SK-N-SH treated with all-trans-retinoic acid at 6 μM for 48 hours (cell line): ENCODE results near the gene FBXW12.

ENCODE experiments used
- ARNTL ChIP-seq: fragments of 450-650 bp; formaldehyde crosslinking; IDR thresholded peaks from 2 replicates; pipeline ENCODE4 v1.5.0; 2020; ENCODE audit warnings: low read depth, mild to moderate bottlenecking, moderate library complexity, borderline replicate concordance
- CREB5 ChIP-seq: fragments of 250-450 bp; sonication (Bioruptor Pico); IDR thresholded peaks from 2 replicates; pipeline ENCODE4 v1.5.1; 2020; ENCODE audit warnings: low read depth, mild to moderate bottlenecking, moderate library complexity
- CSDC2 ChIP-seq: fragments of 250-450 bp; sonication (Bioruptor Pico); IDR thresholded peaks from 2 replicates; pipeline ENCODE4 v1.5.0; 2020; ENCODE audit warnings: mild to moderate bottlenecking, moderate library complexity
- GLIS3 ChIP-seq: fragments of 250-450 bp; sonication (Bioruptor Pico); IDR thresholded peaks from 2 replicates; pipeline ENCODE4 v1.5.0; 2020; ENCODE audit warnings: mild to moderate bottlenecking, moderate library complexity
- ISL1 ChIP-seq: fragments of 250-450 bp; sonication (Bioruptor Pico); IDR thresholded peaks from 2 replicates; pipeline ENCODE4 v2.1.2; 2022; ENCODE audit warnings: mild to moderate bottlenecking, moderate library complexity
- RARB ChIP-seq: fragments of 250-450 bp; sonication (Bioruptor Pico); IDR thresholded peaks from 2 replicates; pipeline ENCODE4 v1.8.0; 2021; ENCODE audit warnings: mild to moderate bottlenecking, moderate library complexity
- SNAI2 ChIP-seq: fragments of 250-450 bp; sonication (Bioruptor Pico); IDR thresholded peaks from 2 replicates; pipeline ENCODE4 v1.5.0; 2020; ENCODE audit warnings: mild to moderate bottlenecking, moderate library complexity
- ZC3H10 ChIP-seq: fragments of 250-450 bp; sonication (Bioruptor Pico); IDR thresholded peaks from 2 replicates; pipeline ENCODE4 v1.5.1; 2021; ENCODE audit warnings: mild to moderate bottlenecking, moderate library complexity
- ZFP3 ChIP-seq: fragments of 250-450 bp; sonication (Bioruptor Pico); IDR thresholded peaks from 2 replicates; pipeline ENCODE4 v1.5.0; 2020; ENCODE audit warnings: mild to moderate bottlenecking, moderate library complexity
- TF ChIP-seq, protein P1 (sequence below): fragments of 250-450 bp; sonication (Bioruptor Pico); IDR thresholded peaks from 2 replicates; pipeline ENCODE4 v1.8.0; 2020; ENCODE audit warnings: mild to moderate bottlenecking, moderate library complexity, borderline replicate concordance
- TF ChIP-seq, protein P2 (sequence below): fragments of 250-450 bp; sonication (Bioruptor Pico); IDR thresholded peaks from 2 replicates; pipeline ENCODE4 v1.5.0; 2020; ENCODE audit warnings: mild to moderate bottlenecking, moderate library complexity
- TF ChIP-seq, protein P3 (sequence below): fragments of 250-450 bp; sonication (Bioruptor Pico); IDR thresholded peaks from 2 replicates; pipeline ENCODE4 v1.8.0; 2021; ENCODE audit warnings: low read depth, mild to moderate bottlenecking, moderate library complexity, borderline replicate concordance
- TF ChIP-seq, protein P4 (sequence below): fragments of 250-450 bp; sonication (Bioruptor Pico); IDR thresholded peaks from 2 replicates; pipeline ENCODE4 v1.5.1; 2021; ENCODE audit warnings: mild to moderate bottlenecking, moderate library complexity

GRCh38 chr3:48372377-48372770 lies 355 bp downstream of the FBXW12 start:
- TF ChIP-seq, protein P1, sequence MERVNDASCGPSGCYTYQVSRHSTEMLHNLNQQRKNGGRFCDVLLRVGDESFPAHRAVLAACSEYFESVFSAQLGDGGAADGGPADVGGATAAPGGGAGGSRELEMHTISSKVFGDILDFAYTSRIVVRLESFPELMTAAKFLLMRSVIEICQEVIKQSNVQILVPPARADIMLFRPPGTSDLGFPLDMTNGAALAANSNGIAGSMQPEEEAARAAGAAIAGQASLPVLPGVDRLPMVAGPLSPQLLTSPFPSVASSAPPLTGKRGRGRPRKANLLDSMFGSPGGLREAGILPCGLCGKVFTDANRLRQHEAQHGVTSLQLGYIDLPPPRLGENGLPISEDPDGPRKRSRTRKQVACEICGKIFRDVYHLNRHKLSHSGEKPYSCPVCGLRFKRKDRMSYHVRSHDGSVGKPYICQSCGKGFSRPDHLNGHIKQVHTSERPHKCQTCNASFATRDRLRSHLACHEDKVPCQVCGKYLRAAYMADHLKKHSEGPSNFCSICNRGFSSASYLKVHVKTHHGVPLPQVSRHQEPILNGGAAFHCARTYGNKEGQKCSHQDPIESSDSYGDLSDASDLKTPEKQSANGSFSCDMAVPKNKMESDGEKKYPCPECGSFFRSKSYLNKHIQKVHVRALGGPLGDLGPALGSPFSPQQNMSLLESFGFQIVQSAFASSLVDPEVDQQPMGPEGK (CRISPR knock-in tag): no peak
- TF ChIP-seq CSDC2 (no peak), SNAI2 (CRISPR knock-in tag) (no peak), ZC3H10 (CRISPR knock-in tag) (no peak), ZFP3 (no peak), RARB (no peak), CREB5 (CRISPR knock-in tag) (no peak), ARNTL (CRISPR knock-in tag) (no peak), GLIS3 (CRISPR knock-in tag) (no peak), ISL1 (CRISPR knock-in tag) (no peak)
- TF ChIP-seq, protein P2, sequence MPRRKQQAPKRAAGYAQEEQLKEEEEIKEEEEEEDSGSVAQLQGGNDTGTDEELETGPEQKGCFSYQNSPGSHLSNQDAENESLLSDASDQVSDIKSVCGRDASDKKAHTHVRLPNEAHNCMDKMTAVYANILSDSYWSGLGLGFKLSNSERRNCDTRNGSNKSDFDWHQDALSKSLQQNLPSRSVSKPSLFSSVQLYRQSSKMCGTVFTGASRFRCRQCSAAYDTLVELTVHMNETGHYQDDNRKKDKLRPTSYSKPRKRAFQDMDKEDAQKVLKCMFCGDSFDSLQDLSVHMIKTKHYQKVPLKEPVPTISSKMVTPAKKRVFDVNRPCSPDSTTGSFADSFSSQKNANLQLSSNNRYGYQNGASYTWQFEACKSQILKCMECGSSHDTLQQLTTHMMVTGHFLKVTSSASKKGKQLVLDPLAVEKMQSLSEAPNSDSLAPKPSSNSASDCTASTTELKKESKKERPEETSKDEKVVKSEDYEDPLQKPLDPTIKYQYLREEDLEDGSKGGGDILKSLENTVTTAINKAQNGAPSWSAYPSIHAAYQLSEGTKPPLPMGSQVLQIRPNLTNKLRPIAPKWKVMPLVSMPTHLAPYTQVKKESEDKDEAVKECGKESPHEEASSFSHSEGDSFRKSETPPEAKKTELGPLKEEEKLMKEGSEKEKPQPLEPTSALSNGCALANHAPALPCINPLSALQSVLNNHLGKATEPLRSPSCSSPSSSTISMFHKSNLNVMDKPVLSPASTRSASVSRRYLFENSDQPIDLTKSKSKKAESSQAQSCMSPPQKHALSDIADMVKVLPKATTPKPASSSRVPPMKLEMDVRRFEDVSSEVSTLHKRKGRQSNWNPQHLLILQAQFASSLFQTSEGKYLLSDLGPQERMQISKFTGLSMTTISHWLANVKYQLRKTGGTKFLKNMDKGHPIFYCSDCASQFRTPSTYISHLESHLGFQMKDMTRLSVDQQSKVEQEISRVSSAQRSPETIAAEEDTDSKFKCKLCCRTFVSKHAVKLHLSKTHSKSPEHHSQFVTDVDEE: no peak
- TF ChIP-seq, protein P3, sequence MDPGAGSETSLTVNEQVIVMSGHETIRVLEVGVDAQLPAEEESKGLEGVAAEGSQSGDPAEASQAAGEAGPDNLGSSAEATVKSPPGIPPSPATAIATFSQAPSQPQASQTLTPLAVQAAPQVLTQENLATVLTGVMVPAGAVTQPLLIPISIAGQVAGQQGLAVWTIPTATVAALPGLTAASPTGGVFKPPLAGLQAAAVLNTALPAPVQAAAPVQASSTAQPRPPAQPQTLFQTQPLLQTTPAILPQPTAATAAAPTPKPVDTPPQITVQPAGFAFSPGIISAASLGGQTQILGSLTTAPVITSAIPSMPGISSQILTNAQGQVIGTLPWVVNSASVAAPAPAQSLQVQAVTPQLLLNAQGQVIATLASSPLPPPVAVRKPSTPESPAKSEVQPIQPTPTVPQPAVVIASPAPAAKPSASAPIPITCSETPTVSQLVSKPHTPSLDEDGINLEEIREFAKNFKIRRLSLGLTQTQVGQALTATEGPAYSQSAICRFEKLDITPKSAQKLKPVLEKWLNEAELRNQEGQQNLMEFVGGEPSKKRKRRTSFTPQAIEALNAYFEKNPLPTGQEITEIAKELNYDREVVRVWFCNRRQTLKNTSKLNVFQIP (CRISPR knock-in tag): no peak
- TF ChIP-seq, protein P4, sequence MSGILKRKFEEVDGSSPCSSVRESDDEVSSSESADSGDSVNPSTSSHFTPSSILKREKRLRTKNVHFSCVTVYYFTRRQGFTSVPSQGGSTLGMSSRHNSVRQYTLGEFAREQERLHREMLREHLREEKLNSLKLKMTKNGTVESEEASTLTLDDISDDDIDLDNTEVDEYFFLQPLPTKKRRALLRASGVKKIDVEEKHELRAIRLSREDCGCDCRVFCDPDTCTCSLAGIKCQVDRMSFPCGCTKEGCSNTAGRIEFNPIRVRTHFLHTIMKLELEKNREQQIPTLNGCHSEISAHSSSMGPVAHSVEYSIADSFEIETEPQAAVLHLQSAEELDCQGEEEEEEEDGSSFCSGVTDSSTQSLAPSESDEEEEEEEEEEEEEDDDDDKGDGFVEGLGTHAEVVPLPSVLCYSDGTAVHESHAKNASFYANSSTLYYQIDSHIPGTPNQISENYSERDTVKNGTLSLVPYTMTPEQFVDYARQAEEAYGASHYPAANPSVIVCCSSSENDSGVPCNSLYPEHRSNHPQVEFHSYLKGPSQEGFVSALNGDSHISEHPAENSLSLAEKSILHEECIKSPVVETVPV: no peak
